HG03457 (cell line): ENCODE results near the gene RAC3.

Source experiments
- ATAC-seq: cut with Tn5 transposase; IDR thresholded peaks from one replicate; pipeline ENCODE4 v1.9.1; 2021; ENCODE audit warnings: moderate number of reproducible peaks; ENCODE audit not compliant: unreplicated experiment

The RAC3 gene

DNA sequence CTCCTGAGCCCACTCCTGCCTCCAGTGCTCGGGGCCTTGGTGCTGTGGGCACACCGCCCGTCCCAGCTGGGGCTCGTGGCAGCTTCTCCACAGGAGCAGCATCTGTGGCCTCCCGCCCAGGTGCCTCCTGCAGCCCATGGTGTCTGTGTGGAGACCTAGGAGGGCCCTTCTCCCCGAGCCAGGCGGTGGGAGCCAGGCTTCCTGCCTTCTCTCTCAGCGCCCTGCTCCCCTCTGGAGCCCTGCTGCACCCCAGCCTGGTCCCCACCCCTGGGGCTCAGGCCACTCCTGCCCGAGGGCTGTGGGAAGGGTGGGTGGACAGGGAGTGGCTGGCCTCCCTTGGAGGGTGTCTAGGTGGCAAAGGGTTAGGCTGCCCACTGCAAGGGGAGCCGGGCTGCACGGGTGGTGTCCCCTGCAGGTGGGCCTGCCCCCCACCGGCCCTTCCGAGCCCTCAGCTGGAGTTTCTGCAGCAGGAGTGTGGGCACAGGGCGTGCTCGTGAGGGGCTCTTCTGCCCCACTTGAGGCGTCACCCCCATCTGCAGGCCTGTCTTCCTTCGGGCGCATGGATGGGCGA, 19.8 kb upstream of the RAC3 start:
- ATAC-seq = no peak

- no peak for ATAC-seq
Observed at GRCh38 chr17:82012261-82012639, 19.2 kb upstream of the RAC3 start.

- ATAC-seq = no peak
Observed at GRCh38 chr17:82012640-82013295, 18.7 kb upstream of the RAC3 start.

GRCh38 chr17:82013341-82013740, 18.1 kb upstream of the RAC3 start:
- no peak for ATAC-seq

DNA sequence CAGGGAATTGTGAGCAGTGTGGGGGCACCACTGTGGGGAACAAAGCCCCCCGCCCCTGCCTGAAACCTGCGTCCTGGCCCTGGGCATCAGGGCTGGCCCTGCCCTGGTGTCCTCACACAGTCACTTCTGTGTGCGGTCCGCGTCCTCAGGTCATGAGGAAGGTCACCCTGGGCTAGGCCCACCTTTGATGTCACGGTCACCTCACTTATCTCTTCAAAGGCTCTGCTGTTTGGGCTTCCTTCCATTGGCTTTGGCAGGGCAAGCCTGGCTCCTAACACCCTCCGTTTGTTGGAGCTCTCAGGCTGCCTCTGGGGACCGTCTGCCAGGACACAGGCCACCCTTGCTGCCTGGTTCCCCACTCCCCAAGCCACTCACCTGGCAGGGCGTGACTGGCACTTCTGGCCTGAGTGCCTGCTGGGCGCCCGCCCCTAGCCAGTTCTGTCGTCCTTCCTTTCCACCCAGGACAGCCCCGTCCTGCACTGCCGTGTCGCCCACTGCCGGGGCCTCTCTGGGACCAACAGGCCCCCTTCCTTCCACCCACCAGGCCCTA, 17.6 kb upstream of the RAC3 start:
- no peak for ATAC-seq

DNA sequence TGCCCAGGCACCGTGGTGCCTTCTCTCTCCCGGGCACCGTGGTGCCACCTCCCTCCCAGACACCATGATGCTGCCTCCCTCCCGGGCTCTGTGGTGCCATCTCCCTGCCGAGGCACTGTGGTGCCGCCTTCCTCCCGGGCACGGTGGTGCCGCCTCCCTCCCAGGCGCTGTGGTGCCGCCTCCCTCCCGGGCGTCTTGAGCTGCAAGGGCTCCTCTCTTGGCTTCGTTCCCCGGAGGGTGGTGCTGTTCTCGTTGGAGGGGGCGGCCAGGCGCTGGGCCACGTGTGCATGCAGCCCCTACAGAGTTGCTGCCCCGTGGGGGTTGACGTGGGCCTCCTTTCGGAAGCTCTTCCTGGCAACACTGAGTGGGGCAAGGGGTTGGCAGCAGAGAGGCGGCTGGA, 17.0 kb upstream of the RAC3 start:
- no peak for ATAC-seq

DNA sequence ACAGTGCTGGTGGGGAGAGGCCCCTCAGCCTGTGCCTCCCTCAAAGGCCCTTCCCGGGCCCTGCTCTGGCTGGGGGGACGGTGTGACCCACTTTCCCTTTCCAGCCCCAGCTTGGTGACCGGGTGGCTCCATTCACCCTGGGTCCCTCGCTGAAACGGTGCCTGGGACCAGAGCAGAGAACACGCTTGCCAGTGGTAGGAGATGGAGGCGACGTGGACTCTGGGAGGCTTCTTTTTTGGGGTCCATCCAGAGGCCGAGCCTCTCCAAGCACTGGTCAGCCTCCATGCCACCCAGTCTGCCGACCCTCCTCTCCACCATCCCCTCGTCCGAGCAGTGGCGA, 16.5 kb upstream of the RAC3 start:
- no peak for ATAC-seq

- ATAC-seq = no peak
Observed at GRCh38 chr17:82015311-82015971, 16.0 kb upstream of the RAC3 start.

DNA sequence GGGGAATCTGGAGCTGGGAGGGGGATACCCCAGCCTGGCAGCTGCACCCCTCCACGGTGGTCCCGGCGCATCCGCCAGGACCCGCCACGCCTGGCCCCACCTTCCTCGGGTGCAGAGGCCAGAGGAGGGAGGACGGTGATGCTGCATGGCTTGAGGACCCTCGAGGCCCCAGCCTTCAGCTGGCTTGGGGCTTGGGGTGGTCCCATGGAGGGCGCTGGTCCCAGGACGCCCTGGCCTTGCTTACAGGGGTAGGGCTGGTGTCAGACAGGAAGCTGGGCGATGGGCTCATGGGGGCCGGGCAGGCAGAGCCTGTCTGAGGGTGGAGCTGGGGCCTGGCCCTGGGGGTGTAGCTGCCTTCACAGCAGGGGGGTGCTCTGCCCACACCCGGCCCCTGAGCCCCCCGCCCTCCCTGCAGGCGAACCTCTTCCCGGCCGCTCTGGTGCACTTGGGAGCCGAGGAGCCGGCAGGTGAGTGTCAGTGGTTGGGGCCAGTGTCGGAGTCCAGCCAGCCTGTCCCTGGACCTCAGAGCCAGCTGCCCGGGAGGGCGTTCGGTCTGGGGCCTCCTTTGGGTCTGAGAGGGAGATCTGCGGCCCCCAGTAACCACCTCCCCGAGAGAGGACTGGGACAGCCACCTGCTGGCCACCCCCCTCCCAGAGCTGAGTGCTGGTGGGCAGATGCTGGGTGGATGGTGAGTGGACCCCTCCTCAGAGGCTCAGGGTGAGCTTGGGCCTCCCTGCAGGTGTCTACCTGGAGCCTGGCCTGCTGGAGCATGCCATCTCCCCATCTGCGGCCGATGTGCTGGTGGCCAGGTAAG, 15.2 kb upstream of the RAC3 start:
- no peak for ATAC-seq

GRCh38 chr17:82016875-82017459, 14.5 kb upstream of the RAC3 start:
- no peak for ATAC-seq

GRCh38 chr17:82017612-82018151, 13.8 kb upstream of the RAC3 start:
- no peak for ATAC-seq

DNA sequence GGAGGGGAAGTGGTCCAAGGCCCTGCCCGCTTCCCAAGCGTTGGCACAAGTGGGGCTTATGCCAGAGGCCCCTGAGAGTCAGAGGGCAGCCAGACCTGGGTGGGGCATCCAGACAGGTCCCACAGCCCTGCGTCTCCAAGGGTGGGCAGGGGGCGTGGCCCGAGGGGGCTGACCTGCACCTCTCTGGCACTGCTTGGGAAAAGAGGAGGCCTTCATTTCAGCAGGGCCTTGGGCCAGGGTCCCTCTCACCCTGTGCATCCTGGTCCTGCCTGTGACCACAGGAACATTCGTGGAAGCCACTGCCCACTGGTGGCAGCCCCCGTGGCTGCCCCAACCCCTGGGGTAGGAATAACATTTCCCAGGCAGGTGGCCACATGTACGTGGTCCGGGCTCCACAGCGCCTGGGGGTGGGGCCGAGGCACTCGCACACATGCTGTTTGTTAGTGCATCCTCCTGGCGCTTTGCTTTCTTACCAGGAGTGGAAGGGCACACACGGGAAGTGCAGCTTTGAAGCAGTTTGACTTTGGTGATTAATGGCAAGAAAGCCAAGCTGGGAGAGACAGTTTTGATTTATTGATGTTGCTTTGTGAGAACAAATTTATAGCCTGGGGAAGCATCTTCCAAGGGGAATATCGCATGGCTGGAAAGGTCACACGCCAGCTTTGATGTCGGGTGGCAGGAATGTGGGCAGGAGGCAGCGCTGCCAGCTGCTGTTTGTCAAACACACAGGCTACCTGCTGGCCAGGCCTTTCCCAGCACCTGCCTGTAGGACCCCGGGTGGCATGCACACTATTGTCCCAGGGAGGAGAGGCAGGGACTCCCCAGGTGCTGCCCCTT, 13.1 kb upstream of the RAC3 start:
- no peak for ATAC-seq

DNA sequence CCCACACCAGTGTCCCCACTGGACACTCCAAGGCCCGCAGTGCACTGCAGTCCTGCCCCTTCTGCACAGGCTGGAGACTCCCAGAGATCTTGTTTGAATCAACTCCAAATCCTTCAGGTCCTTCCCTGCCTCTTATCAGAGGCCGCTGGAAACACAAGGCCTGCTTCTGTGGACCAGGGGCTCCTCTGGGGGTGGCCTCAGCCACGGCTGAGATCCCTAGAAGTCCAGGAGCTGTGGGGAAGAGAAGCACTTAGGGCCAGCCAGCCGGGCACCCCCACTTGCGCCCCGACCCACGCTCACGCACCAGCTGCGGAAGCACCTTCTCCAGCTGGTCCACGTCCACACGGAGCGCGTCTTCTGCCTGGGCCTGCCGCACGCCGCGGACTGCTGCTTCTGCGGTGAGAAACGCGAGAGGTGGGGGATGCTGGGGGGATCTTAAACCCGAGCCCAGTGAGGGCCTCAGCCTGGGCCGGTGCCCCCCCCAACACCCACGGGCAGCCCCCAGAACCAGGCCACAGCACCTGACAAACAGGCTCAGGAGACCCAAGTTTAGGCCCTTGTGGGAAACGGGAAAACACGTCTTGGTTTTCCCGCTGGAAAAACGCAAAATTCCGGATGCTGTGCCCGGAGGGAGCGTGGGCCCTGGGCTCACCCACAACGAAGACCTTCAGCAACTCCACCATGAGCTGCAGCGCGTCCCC, 12.3 kb upstream of the RAC3 start:
- ATAC-seq = no peak

DNA sequence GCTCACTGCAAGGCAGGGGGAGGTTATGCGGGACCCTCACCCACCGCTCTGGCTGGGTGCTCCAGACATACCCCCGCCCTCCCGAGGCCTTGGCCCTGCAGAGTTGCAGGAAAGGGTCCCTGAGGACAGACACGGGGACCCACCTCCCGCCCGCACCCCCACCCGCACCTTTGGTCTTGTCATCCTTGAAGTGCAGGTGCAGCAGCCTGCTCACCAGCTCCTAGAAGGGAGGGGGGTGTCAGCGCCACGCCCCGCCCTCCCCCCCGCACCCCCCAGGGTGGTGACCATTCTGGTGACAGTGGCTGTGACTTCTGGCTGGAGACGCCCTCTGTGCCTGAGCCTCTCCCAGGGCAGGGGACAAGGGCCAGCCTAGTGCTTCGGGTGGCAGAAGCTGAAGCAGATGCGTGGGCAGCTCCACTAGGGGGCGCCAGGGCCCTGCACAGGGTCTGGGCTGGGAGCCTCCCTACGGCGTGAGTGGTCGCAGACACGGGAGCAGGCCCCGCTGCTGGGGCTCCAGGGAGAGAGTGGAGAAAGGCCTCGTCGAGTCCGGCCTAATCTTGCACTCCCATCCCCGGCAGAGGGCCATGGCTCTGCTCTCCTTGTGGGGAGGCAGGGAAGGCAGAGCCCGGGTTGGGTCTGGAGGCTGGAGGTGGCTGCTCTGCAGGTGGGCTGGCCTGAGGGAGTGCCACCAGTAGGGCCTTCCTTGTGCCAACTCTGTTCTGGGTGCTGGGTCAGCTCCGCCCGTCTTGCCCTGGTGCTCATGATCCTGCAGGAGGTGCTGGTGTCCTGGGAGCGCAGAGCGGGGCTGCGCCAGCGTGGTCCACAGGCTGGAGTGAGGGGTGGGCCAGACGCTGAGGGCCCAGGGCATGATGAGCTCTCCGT, 11.5 kb upstream of the RAC3 start:
- ATAC-seq = no peak

GRCh38 chr17:82020572-82021106, 10.8 kb upstream of the RAC3 start:
- no peak for ATAC-seq

DNA sequence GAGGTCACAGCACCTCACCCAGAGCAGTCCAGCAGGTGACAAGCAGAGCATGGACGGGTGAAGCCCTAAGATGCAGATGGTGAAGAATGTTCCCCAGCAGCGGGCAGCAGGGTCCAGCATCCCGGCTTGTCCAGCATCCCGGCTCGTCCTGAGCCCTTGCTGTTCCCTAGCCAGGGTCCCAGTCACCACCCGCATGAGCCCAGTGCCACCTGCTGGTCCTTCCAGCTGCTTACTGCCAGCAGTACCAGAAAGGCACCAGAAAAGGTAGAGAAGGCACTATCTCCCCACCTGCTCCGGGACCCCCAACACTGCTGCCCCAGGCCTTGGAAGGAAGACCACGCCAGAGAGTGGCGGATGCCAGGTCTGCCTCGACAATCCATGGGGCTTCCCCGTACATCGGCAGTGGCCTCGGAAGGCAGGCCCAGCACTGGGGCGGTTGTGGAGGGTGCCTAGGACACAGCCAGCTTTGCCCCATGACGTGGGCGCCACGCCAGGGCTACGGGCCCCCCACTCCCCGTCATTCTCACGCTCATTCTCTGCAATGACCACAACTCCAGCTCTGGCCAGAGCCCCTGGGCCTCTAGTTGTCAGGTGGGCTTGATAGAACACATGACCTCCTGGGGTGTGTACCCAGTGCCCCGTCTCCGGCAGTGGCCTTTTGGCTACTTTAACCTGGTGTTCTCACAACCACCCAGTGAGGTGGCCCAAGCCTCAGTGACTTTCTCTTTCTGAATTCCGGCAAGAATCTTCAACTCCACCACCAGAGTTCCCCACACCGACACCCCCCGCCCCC, 10.2 kb upstream of the RAC3 start:
- ATAC-seq = no peak

DNA sequence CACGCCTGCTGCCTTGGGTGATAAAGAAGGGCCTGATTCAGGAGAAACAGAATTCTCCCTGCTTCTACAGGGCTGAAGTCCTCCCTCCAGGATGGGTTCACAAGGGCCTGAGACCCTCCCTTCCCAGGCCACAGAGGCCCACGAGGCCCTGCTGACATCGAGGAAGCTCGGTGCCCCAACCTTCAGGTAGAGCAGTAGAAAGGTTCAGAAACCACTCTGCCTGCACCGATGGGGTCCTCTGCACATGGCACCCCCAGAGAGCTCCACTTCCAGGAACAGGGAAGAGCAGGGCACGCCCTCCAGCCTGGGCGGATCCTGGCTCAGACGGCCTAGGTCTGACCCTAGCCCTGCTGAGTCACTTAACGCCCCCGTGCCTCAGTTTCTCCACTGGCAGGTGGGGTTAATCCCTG, 9.6 kb upstream of the RAC3 start:
- no peak for ATAC-seq
